Neutrophil (primary cell): ENCODE results near the gene SPRED2.

Source experiments
- H3K27ac ChIP-seq: fragments of 200-600 bp; sonication (generic); 2 replicates; pipeline ENCODE4 v1.5.1; 2016; ENCODE audit warnings: mild to moderate bottlenecking, moderate library complexity
- H3K27me3 ChIP-seq: fragments of 200-600 bp; sonication (generic); 2 replicates; pipeline ENCODE4 v1.6.0; 2016; ENCODE audit warnings: mild to moderate bottlenecking
- H3K36me3 ChIP-seq: fragments of 200-600 bp; sonication (generic); 2 replicates; pipeline ENCODE4 v1.5.1; 2017
- H3K4me1 ChIP-seq, 2 experiments: fragments of 200-600 bp in 1 of 2; sonication (generic) in 1 of 2; 1 replicate in 1 of 2; 2 replicates in 1 of 2; pipeline versions ENCODE4 v1.5.1 to v1.6.1; 2013 to 2016; ENCODE audit warnings: low read depth in 1 of 2, low read length in 1 of 2, mild to moderate bottlenecking in 1 of 2, moderate library complexity in 1 of 2; ENCODE audit not compliant: control insufficient read depth in 1 of 2, insufficient read depth in 1 of 2
- H3K4me3 ChIP-seq, 2 experiments: fragments of 200-600 bp in 1 of 2; sonication (generic) in 1 of 2; 1 replicate in 1 of 2; 2 replicates in 1 of 2; pipeline ENCODE4 v1.5.1; 2013 to 2016; ENCODE audit warnings: low read depth in 1 of 2, low read length in 1 of 2, mild to moderate bottlenecking in 1 of 2, moderate library complexity in 1 of 2
- H3K9me3 ChIP-seq: fragments of 200-600 bp; sonication (generic); 2 replicates; pipeline ENCODE4 v1.5.1; 2016
- CTCF ChIP-seq: fragments of 200-600 bp; sonication (generic); IDR thresholded peaks from 2 replicates; pipeline ENCODE4 v1.5.1; 2016; ENCODE audit warnings: antibody characterized with exemption

The SPRED2 gene

GRCh38 chr2:65297544-65297943, 134.9 kb downstream of the SPRED2 start:
- Histone ChIP-seq H3K27ac (no peak overlapping the region), H3K4me3 (no peak overlapping the region), H3K4me1 (peaks cover 6 to 14% of the 10 kb centered on the region in 2 experiments), H3K27me3 (peaks cover 33% of the 10 kb centered on the region), H3K36me3 (no peaks in the 10 kb centered on the region), H3K9me3 (no peaks in the 10 kb centered on the region)
- no peak for TF ChIP-seq CTCF

GRCh38 chr2:65296971-65297370, 135.4 kb downstream of the SPRED2 start:
- H3K4me3 ChIP-seq: no peak overlapping the region
- peaks cover 6 to 10% of the 10 kb centered on the region in 2 experiments for H3K4me1 ChIP-seq
- H3K36me3 ChIP-seq: no peaks in the 10 kb centered on the region
- no peak overlapping the region for H3K27ac ChIP-seq
- H3K9me3 ChIP-seq: no peaks in the 10 kb centered on the region
- H3K27me3 ChIP-seq: peaks cover 27% of the 10 kb centered on the region
- no peak for TF ChIP-seq CTCF

GRCh38 chr2:65294701-65295100, 137.7 kb downstream of the SPRED2 start:
- no peak for TF ChIP-seq CTCF
- Histone ChIP-seq H3K4me1 (no peaks in the 10 kb centered on the region), H3K4me3 (no peak overlapping the region), H3K36me3 (no peaks in the 10 kb centered on the region), H3K9me3 (no peaks in the 10 kb centered on the region), H3K27me3 (peaks cover 5% of the 10 kb centered on the region), H3K27ac (no peak overlapping the region)

GRCh38 chr2:65294136-65294535, 138.3 kb downstream of the SPRED2 start:
- H3K9me3 ChIP-seq: no peaks in the 10 kb centered on the region
- no peaks in the 10 kb centered on the region for H3K4me1 ChIP-seq
- no peaks in the 10 kb centered on the region for H3K27me3 ChIP-seq
- no peaks in the 10 kb centered on the region for H3K36me3 ChIP-seq
- TF ChIP-seq CTCF: no peak
- H3K27ac ChIP-seq: no peak overlapping the region
- H3K4me3 ChIP-seq: no peak overlapping the region

GRCh38 chr2:65293376-65293775, 139.0 kb downstream of the SPRED2 start:
- Histone ChIP-seq H3K36me3 (no peaks in the 10 kb centered on the region), H3K27ac (no peak overlapping the region), H3K4me3 (no peak overlapping the region), H3K9me3 (no peaks in the 10 kb centered on the region), H3K27me3 (no peaks in the 10 kb centered on the region), H3K4me1 (no peaks in the 10 kb centered on the region)
- TF ChIP-seq CTCF: no peak

- Histone ChIP-seq H3K27me3 (no peaks in the 10 kb centered on the region), H3K36me3 (no peaks in the 10 kb centered on the region), H3K9me3 (no peaks in the 10 kb centered on the region), H3K4me1 (no peaks in the 10 kb centered on the region), H3K4me3 (no peak overlapping the region), H3K27ac (no peak overlapping the region)
- no peak for TF ChIP-seq CTCF
These were observed 139.9 kb downstream of the SPRED2 start for GRCh38 chr2:65292461-65293011.
